SK-N-SH (cell line): ENCODE data around the gene ANKRD11.

Experiments
- CTCF ChIP-seq: fragments of 200-600 bp; sonication (generic); IDR thresholded peaks from 2 replicates; pipeline ENCODE4 v1.6.1; 2017; ENCODE audit warnings: antibody characterized with exemption, mild to moderate bottlenecking, moderate library complexity
- POLR2AphosphoS5 ChIP-seq: IDR thresholded peaks from 2 replicates; pipeline ENCODE4 v1.6.1; 2012; ENCODE audit warnings: low read depth, low read length
- TF ChIP-seq, protein P1 (sequence below): IDR thresholded peaks from 2 replicates; pipeline ENCODE4 v1.4.0; 2012; ENCODE audit warnings: low read depth

DNA sequence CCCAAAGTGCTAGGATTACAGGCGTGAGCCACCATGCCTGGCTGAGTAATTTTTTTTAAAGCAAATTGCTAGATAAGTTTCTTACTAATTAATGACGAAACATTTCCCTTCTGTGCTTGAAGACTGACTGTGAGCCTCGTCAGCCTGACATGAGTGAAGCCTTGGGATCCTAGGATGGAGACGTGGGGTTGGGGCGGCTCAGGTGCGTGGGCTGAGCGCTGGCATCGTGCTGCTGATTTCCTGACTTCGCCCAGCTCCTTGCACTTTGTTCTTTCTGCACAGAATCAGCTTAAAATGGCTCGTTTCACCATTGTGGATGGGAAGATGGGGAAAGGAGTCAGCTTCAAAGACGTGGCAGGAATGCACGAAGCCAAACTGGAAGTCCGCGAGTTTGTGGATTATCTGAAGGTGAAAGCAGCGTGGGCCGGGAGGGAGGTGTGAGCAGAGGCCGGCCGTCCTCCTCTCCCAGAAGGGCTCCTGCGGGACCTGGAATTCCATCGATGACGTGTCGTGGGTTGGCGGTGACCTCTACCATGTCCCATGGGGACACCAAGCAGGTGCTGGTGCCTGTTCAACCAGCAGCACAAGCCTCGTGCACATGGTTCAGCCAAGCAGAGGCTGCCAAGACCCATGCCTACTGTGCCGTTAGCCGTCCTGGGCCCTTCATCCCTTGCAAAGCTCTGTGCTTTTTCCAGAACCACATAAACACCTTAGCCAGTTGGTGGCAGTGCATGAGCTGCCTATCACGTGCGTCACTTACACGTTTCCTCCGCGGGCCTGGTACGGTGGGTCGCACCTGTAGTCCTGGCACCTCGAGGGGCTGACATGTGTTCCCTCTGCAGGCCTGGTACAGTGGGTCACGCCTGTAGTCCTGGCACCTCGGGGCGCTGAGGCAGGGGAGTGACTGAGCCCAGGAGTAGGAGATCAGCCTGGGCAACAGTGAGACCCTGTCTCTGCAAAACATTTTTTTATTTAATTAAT is 40.3 kb upstream of the ANKRD11 start:
- TF ChIP-seq, protein P1, sequence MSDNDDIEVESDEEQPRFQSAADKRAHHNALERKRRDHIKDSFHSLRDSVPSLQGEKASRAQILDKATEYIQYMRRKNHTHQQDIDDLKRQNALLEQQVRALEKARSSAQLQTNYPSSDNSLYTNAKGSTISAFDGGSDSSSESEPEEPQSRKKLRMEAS = no peak
- TF ChIP-seq POLR2AphosphoS5 = no peak
- no peak for TF ChIP-seq CTCF
